GM10266 (cell line): ENCODE data around the gene EDARADD.

ENCODE experiments used
- DNase-seq: peaks from one replicate; pipeline ENCODE4 v3.0.0; 2012; ENCODE audit errors: extremely low spot score
- TF ChIP-seq, protein P1 (sequence below): IDR thresholded peaks from 2 replicates; pipeline ENCODE4 v1.5.1; 2012; ENCODE audit warnings: mild to moderate bottlenecking, low read depth; ENCODE audit not compliant: control insufficient read depth, insufficient read depth; ENCODE audit errors: missing control alignments

Gene EDARADD

GRCh38 chr1:236489710-236490377 lies 95.8 kb downstream of the EDARADD start:
- TF ChIP-seq, protein P1, sequence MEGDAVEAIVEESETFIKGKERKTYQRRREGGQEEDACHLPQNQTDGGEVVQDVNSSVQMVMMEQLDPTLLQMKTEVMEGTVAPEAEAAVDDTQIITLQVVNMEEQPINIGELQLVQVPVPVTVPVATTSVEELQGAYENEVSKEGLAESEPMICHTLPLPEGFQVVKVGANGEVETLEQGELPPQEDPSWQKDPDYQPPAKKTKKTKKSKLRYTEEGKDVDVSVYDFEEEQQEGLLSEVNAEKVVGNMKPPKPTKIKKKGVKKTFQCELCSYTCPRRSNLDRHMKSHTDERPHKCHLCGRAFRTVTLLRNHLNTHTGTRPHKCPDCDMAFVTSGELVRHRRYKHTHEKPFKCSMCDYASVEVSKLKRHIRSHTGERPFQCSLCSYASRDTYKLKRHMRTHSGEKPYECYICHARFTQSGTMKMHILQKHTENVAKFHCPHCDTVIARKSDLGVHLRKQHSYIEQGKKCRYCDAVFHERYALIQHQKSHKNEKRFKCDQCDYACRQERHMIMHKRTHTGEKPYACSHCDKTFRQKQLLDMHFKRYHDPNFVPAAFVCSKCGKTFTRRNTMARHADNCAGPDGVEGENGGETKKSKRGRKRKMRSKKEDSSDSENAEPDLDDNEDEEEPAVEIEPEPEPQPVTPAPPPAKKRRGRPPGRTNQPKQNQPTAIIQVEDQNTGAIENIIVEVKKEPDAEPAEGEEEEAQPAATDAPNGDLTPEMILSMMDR = peak; percentile 47
- DNase-seq = peak; percentile 51

- no peak for DNase-seq
- TF ChIP-seq, protein P1 = no peak
Observed at GRCh38 chr1:236491469-236492136, 97.5 kb downstream of the EDARADD start.

DNA sequence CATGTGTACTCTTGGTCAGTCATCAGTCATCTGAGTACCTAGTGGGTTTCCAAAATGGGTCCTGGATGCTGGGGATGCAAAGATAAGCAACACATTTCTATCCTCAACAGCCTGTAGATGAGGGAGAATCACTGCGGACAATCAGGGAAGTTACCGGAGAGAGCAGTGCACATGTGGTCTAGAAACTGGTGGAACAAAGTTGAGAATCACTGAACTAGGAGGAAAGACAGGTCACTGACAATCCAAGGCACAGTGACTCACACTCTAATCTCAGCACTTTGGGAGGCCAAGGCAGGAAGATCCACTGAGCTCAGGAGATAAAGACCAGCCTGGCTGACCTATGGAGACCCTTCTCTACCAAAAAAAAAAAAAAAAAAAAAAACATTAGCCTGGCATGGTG lies 98.3 kb downstream of the EDARADD start:
- TF ChIP-seq, protein P1 = no peak
- no peak for DNase-seq

DNA sequence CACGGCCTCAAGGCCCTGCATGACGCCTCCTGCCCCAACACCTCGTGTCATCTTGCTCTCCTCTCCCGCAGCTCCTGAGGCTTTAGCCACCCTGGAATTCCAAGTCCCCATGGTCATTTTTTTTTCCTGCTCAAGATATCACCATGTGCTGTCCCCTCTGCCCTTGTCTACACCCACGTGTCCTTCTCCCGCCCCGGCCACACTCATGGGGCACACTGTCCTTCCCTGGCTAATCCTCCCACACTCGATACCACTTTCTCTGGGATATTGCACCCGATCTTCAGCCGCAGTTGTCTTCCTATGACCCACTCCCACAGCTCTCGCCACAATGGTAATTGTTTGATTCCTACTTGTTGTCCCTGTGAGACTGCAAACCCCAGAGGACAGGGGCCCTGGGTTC lies 100.0 kb downstream of the EDARADD start:
- DNase-seq = no peak
- TF ChIP-seq, protein P1 = no peak

- TF ChIP-seq, protein P1 = no peak
- DNase-seq = no peak
Observed at GRCh38 chr1:236494586-236495466, 100.7 kb downstream of the EDARADD start.

DNA sequence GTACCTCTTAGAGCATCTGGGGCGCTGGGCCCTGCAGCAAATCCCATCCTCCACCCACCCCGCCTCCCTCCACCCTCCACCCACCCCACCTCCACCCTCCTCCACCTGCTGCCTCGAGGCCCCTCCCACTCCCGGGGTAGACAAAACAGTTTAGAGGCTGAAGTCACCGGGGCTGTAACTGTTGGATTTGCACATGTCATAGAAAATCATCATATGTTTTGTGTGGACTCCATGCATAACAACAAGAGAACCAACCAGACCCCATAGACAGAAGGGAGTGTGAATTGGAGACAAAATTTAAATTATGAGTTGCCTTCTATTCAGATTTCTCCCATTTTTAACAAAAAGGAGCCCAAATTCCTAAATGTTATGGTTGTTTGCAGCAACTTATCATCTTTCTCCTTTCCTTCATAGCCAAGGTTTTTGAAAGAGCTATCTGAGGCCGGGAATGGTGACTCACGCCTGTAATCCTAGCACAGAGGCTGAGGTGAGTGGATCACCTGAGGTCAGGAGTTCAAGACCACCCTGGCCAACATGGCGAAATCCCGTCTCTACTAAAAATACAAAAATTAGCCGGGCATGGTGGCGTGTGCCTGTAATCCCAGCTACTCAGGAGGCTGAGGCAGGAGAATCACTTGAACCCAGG lies 101.5 kb downstream of the EDARADD start:
- no peak for DNase-seq

More for the DNA sequence above, 101.5 kb downstream of the EDARADD start:
- TF ChIP-seq, protein P1 = no peak
